ENCODE data around the gene HERPUD1.
"Not testable (repeated sequence)": the region's sequence is repeated elsewhere in the genome, so short reads cannot be mapped to it uniquely, and the experiment has no call there.

HERPUD1 gene

DNA sequence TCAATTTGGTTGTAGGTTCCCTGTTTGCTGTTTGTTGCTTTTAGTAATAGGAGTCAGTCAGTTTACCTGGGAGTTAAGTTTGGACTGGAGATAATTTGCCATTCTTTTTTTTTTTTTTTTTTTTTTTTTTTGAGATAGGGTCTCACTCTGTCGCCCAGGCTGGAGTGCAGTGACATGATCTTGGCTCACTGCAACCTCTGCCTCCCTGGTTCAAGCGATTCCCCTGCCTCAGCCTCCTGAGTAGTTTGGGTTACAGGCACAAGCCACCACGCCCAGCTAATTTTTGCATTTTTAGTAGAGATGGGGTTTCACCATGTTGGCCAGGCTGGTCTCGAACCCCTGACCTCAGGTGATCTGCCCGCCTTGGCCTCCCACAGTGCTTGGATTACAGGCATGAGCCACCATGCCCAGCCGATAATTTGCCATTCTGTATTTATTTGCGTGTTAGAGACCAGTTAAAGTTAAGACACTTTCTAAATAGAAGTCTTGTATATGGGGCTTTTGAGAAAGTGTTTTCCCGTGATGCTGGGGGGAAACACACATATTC is 2.7 kb downstream of the HERPUD1 start:
- Mint-ChIP-seq H3K27ac (peak overlapping the region; percentile 100), H3K36me3 (peaks cover 62 to 71% of the 10 kb centered on the region in 2 donors), H3K4me1 (peaks cover 41 to 76% of the 10 kb centered on the region in 2 donors), H3K4me3 (peak overlapping the region; percentile 99)
- not testable (repeated sequence) for DNase-seq; H3K27me3 Mint-ChIP-seq; H3K9me3 Mint-ChIP-seq; ATAC-seq (replicated peaks)

DNA sequence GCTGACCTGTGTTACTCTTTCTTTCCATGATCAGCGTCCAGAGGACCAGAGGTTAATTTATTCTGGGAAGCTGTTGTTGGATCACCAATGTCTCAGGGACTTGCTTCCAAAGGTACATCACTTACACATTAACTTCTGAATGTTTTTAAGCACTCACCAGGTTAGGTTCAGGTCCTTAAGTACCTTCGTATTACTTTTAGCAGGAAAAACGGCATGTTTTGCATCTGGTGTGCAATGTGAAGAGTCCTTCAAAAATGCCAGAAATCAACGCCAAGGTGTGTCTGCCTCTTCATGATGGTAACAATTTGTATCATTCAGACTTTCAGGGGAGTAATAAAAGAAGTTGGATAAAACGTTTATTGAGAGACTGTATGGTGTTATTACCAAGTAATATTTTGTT is 3.3 kb downstream of the HERPUD1 start:
- peaks cover 67 to 77% of the 10 kb centered on the region in 2 donors for H3K36me3 Mint-ChIP-seq
- peaks cover 46 to 76% of the 10 kb centered on the region in 2 donors for H3K4me1 Mint-ChIP-seq
- no peak for DNase-seq
- H3K27ac Mint-ChIP-seq, result peak overlapping the region; percentile 100
- ATAC-seq (replicated peaks), result no peak
- H3K9me3 Mint-ChIP-seq, result no peaks in the 10 kb centered on the region
- H3K27me3 Mint-ChIP-seq, result no peaks in the 10 kb centered on the region
- H3K4me3 Mint-ChIP-seq, result peak overlapping the region; percentile 99

DNA sequence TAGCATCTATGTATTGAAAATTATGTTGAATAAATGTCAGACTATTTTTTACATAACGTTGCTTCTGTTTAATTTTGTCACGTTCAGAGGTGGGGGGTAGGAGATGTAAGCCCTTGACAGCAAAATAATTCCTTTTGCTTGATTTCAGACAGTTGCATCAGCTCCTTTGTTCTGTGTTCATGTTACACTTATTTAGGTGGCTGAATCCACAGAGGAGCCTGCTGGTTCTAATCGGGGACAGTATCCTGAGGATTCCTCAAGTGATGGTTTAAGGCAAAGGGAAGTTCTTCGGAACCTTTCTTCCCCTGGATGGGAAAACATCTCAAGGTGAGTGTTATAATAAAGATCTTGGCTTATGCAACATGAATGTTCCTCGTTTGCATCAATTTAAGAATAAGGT is 4.5 kb downstream of the HERPUD1 start:
- DNase-seq (no peak), ATAC-seq (replicated peaks) (no peak)
- Mint-ChIP-seq H3K4me1 (peaks cover 42 to 75% of the 10 kb centered on the region in 2 donors), H3K4me3 (peak overlapping the region; percentile 99), H3K27ac (peak overlapping the region; percentile 70), H3K36me3 (peaks cover 71 to 84% of the 10 kb centered on the region in 2 donors), H3K9me3 (no peaks in the 10 kb centered on the region), H3K27me3 (no peaks in the 10 kb centered on the region)

DNA sequence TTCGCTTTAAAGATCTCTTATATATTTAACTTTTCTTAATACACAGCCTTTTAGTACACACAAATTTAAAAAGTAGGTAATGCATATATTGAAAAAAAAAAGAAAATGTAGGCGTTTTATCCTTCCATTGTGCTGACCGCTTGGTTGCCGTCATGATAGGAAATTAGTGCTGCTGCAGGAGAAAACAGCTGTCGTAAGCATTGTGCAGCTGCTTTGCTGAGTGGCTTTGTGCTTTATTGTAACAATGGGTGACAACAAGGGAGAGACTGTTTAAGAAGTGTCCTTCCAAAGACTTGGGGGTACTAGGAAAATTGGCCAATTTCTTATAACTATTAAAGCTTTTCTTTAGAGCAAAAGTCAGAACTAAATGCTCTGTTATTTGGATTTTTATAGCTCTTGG is 5.0 kb downstream of the HERPUD1 start:
- H3K27ac Mint-ChIP-seq, result peak overlapping the region; percentile 76
- peaks cover 72 to 85% of the 10 kb centered on the region in 2 donors for H3K36me3 Mint-ChIP-seq
- peak overlapping the region; percentile 57 to 61 for H3K4me3 Mint-ChIP-seq

DNA sequence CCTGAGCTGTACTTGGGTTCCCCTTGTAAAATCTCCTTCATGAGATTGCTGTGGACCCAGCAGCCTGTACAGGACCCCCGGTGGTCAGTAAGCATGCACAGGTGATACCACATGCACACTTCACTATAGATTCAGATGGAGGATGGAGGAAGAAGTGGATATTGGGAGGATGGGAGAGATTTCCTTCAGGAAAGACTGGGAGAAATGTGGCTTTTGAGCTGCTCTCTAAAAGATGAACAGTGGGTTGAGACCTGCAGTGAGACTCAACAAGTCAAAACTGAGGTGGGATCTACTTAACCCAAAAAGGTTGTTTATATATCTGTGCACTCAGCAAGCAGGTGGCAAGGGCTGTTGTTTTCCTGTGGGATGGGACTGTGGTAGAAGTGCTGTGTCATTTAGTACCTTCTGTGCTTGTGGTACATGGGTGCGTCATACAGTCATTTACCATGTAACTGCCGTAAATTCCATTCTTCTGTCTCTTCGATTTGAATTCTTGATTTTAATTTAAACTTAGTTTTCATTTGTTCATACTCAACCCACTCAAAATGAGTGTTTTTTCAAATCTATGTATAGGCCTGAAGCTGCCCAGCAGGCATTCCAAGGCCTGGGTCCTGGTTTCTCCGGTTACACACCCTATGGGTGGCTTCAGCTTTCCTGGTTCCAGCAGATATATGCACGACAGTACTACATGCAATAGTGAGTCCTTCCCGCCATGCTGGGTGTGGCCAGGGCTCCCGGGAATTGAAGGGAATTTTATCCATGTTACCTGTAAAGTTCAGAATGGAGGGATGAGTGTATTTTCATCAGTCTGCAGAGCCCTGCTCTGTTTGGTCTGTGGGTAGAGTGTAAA is 6.9 kb downstream of the HERPUD1 start:
- no peak for DNase-seq
- Mint-ChIP-seq H3K36me3 (peaks cover 69 to 88% of the 10 kb centered on the region in 2 donors), H3K4me3 (peak overlapping the region; percentile 82 to 85), H3K27ac (peak overlapping the region; percentile 95), H3K27me3 (no peaks in the 10 kb centered on the region), H3K9me3 (no peaks in the 10 kb centered on the region), H3K4me1 (peaks cover 50 to 91% of the 10 kb centered on the region in 2 donors)
- ATAC-seq (replicated peaks), result peak; percentile 35 to 47

More for the DNA sequence above, 5.0 kb downstream of the HERPUD1 start:
- no peak for ATAC-seq (replicated peaks)
- Mint-ChIP-seq H3K27me3 (no peaks in the 10 kb centered on the region), H3K9me3 (no peaks in the 10 kb centered on the region), H3K4me1 (peaks cover 45 to 78% of the 10 kb centered on the region in 2 donors)
- DNase-seq, result no peak

DNA sequence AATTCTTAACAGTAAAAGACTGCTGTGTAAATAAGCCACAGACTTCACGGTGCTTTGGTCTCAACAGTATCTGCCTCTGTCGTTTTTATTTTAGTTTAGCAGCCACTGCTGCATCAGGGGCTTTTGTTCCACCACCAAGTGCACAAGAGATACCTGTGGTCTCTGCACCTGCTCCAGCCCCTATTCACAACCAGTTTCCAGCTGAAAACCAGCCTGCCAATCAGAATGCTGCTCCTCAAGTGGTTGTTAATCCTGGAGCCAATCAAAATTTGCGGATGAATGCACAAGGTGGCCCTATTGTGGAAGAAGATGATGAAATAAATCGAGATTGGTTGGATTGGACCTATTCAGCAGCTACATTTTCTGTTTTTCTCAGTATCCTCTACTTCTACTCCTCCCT is 7.9 kb downstream of the HERPUD1 start:
- Mint-ChIP-seq H3K27ac (peak overlapping the region; percentile 95), H3K36me3 (peaks cover 69 to 88% of the 10 kb centered on the region in 2 donors), H3K4me1 (peaks cover 55 to 97% of the 10 kb centered on the region in 2 donors), H3K4me3 (peak overlapping the region; percentile 66 to 69), H3K27me3 (no peaks in the 10 kb centered on the region), H3K9me3 (no peaks in the 10 kb centered on the region)
- DNase-seq (no peak), ATAC-seq (replicated peaks) (peak; percentile 17 to 48)

DNA sequence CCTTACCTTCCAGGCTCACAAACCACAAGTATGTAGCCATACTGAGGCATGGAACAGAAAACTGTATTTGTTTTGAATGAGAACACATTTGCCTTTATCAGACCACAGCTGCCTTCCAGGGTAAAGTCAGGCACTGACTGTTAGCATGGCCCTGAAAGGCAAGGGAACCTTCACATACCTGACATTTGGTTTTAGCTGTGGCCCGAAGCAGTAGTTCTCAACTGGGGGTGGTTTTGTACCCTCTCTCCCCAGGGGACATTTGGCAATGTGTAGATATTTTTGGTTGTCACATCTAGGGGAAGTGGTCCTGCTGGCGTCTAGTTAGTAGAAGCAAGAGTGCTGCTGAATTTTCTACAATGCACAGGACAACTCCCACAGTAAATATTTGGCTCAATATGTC is 9.2 kb downstream of the HERPUD1 start:
- Mint-ChIP-seq H3K9me3 (no peaks in the 10 kb centered on the region), H3K27ac (peak overlapping the region; percentile 68), H3K4me3 (peak overlapping the region; percentile 19 to 33), H3K4me1 (peaks cover 53 to 93% of the 10 kb centered on the region in 2 donors), H3K27me3 (no peaks in the 10 kb centered on the region), H3K36me3 (peaks cover 61 to 80% of the 10 kb centered on the region in 2 donors)
- peak; percentile 33 to 62 for ATAC-seq (replicated peaks)
- no peak for DNase-seq

DNA sequence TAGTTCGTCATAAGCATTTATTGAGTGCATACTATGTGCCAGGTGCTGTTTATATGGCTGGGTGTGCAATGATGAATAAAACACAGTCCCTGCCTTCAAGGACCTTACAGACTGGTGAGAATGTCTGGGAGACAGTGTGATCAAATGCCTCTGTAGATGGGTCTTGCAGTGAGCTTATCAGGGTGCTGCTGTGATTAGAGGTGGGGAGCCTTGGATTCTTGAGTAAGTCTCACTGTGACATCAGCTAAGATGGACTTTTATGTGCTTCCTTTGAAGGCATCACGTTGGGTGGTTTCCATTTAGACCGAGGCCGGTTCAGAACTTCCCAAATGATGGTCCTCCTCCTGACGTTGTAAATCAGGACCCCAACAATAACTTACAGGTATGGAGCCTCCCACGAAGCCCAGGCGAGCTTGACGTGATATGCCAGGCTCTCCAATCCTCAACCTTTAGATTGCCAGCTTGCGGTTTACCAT is 10.0 kb downstream of the HERPUD1 start:
- peaks cover 53 to 90% of the 10 kb centered on the region in 2 donors for H3K4me1 Mint-ChIP-seq
- peak overlapping the region; percentile 6 to 40 for H3K4me3 Mint-ChIP-seq
- ATAC-seq (replicated peaks) (no peak), DNase-seq (no peak)
- no peaks in the 10 kb centered on the region for H3K27me3 Mint-ChIP-seq
- H3K36me3 Mint-ChIP-seq, result peaks cover 60 to 78% of the 10 kb centered on the region in 2 donors
- no peaks in the 10 kb centered on the region for H3K9me3 Mint-ChIP-seq
- H3K27ac Mint-ChIP-seq, result peak overlapping the region; percentile 92

DNA sequence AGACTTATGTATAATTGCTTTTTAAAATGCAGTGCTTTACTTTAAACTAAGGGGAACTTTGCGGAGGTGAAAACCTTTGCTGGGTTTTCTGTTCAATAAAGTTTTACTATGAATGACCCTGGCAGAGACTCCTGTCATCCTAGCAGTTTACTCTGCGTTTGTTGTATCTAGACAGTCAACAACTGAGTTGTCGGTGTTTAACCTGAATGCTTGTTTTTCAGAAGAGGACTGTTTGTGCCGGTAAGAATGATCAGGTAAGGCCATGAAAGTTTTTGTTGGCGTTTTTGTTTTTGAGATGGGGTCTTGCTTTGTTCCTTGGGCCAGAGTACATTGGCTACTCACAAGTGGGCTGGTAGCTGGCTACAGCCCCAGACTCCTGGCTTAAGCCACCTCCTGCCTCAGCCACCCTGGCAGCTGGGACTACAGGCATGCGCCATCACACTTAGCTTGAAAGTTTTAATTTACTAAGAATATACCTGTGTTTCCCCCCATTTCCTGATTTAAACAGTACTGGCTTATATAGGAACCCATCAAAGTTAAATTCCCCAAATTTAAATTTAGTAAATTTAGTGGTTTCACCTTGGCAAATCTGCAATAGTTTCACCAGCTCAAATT is 11.9 kb downstream of the HERPUD1 start:
- no peaks in the 10 kb centered on the region for H3K27me3 Mint-ChIP-seq
- H3K9me3 Mint-ChIP-seq, result no peaks in the 10 kb centered on the region
- H3K27ac Mint-ChIP-seq, result peak overlapping the region; percentile 92
- peak overlapping the region; percentile 44 to 71 for H3K4me3 Mint-ChIP-seq
- ATAC-seq (replicated peaks), result peak in 1 of 2 donors; percentile 17
- DNase-seq, result no peak
- peaks cover 48 to 71% of the 10 kb centered on the region in 2 donors for H3K36me3 Mint-ChIP-seq
- peaks cover 45 to 87% of the 10 kb centered on the region in 2 donors for H3K4me1 Mint-ChIP-seq

DNA sequence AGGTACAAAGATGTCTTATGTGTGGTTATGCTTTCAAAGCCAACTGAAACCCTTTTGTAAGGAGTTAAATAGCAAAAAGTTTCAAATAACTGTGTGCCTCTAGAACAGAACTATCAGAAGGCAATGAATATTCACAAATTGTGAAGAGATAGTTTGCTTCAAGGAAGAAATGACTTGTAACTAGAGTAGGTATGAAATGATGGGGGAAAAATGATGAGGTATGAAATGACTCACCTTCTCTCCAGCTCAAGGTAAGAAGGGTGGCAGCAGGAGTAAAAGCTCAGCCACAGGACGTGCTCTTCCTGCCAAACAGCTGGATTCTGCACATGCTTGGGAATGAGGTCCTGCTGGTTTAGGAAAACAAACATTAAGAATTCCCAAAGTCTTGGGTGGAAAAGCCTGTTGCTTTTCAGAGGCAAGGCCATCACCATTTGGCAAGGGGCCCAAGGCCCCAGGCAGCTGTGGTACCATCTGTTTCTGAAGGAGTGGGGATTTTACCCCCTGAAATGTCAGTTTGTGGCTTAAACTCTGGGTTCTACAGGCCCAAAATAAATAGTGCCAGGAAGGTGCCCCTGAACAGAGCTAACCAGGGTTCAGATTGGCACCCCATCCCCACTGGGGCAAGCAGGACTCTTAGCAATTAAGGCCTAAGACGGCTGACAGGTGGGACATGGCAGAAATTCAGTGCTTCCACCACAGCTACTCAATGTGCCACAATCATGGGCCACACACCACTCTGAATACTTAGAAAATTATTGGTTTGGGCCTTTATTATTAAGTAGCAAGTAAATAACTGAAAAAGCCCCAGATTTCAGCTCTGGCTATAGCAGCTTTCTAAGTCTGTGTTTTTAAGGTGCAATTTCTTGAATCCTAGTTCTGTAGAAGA is 13.3 kb downstream of the HERPUD1 start:
- ATAC-seq (replicated peaks), result peak; percentile 51 to 54
- peak overlapping the region; percentile 92 for H3K27ac Mint-ChIP-seq
- peak; percentile 31 for DNase-seq
- peaks cover 44 to 86% of the 10 kb centered on the region in 2 donors for H3K4me1 Mint-ChIP-seq
- H3K9me3 Mint-ChIP-seq, result no peaks in the 10 kb centered on the region
- peaks cover 36 to 59% of the 10 kb centered on the region in 2 donors for H3K36me3 Mint-ChIP-seq
- peak overlapping the region; percentile 36 to 52 for H3K4me3 Mint-ChIP-seq
- no peaks in the 10 kb centered on the region for H3K27me3 Mint-ChIP-seq

DNA sequence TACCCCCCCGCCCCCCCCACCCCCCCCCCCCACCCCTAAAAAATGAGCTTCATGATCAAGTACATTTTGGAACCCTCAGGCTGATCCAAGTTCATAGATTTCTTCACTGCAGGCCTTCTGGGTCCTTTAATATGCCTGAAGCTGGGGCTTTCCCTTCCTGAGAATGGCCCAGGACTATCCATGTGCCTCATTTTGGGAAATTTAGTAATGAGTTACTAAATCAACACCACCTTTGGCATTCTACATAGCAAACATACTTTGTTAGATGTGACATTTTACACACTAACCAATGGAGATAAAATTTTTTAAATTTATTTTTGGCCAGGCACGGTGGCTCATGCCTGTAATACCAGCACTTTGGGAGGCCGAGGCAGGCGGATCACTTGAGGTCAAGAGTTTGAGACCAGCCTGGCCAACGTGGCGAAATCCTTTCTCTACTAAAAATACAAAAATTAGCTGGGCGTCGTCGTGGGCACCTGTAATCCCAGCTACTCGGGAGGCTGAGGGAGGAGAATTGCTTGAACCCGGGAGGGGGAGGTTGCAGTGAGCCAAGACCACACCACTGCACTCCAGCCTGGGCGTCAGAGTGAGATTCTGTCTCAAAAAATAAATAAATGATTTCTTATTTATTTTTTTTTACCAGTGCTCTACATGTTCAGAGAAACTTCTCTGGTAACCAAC is 14.0 kb downstream of the HERPUD1 start:
- ATAC-seq (replicated peaks) (no peak), DNase-seq (no peak)
- H3K9me3 Mint-ChIP-seq, result no peaks in the 10 kb centered on the region
- peaks cover 49 to 87% of the 10 kb centered on the region in 2 donors for H3K4me1 Mint-ChIP-seq
- H3K27me3 Mint-ChIP-seq, result no peaks in the 10 kb centered on the region
- peak overlapping the region; percentile 85 for H3K27ac Mint-ChIP-seq
- H3K36me3 Mint-ChIP-seq, result peaks cover 32 to 55% of the 10 kb centered on the region in 2 donors
- H3K4me3 Mint-ChIP-seq, result peak overlapping the region in 1 of 2 donors; percentile 19

DNA sequence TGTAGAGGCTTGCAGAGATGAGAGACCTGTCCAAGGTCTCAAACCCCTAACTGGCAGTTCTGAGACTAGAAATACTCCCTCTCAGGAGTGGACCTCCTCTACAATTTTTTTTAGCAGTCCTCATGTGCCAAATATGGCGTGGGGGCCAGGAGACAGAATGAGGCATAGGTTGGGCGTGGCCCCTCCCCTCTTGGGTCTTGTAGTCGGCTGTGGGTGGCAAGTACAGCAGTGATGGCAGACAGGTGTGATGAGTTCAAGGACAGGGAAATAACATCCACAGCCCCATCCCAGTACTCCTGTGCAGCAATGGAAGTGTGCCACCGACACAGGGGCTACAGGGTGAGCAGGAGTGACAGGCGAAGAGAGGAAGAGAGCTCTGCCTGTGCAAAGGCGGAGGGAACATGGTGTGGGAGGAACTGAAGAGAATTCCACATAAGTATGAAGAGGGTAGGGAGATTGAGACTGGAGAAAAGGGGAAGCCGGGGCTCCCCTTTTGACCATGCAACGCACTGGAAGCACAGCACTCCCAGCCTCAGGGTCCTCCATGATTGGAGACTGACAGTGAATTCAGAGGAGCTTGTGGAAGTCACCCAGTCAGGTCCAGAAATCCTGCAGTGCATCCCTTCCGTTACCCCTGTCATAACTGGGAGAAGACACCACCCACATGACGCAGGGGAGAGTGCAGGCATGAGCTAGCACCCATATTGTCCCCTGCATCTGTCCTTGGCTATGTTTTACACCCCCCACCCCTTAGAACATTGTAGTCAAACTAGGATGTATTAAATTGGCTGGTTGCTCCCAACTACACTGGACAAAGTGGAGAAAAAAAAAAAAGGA is 15.0 kb downstream of the HERPUD1 start:
- peak overlapping the region; percentile 93 for H3K27ac Mint-ChIP-seq
- H3K9me3 Mint-ChIP-seq, result no peaks in the 10 kb centered on the region
- DNase-seq (peak; percentile 31), ATAC-seq (replicated peaks) (peak in 1 of 2 donors; percentile 0)
- H3K36me3 Mint-ChIP-seq, result peaks cover 29 to 48% of the 10 kb centered on the region in 2 donors
- H3K27me3 Mint-ChIP-seq, result no peaks in the 10 kb centered on the region
- H3K4me1 Mint-ChIP-seq, result peaks cover 50 to 87% of the 10 kb centered on the region in 2 donors
- H3K4me3 Mint-ChIP-seq, result peak overlapping the region in 1 of 2 donors; percentile 61
